HEK293 (cell line): ENCODE measurements around the gene MED23.

Experiments used
- EGR2 ChIP-seq: fragments of 450-650 bp; formaldehyde crosslinking; IDR thresholded peaks from 2 replicates; pipeline ENCODE4 v1.5.1; 2016; ENCODE audit warnings: low read depth, missing biosample characterization, missing genetic modification characterization
- SALL2 ChIP-seq: fragments of 450-650 bp; formaldehyde crosslinking; IDR thresholded peaks from 2 replicates; pipeline ENCODE4 v1.5.0; 2017; ENCODE audit warnings: missing biosample characterization, mild to moderate bottlenecking, missing genetic modification characterization, borderline replicate concordance
- SCRT1 ChIP-seq: fragments of 450-650 bp; formaldehyde crosslinking; IDR thresholded peaks from 2 replicates; pipeline ENCODE4 v1.5.1; 2016; ENCODE audit warnings: missing biosample characterization, missing genetic modification characterization, borderline replicate concordance
- ZBTB17 ChIP-seq: fragments of 450-650 bp; formaldehyde crosslinking; IDR thresholded peaks from 2 replicates; pipeline ENCODE4 v1.5.1; 2016; ENCODE audit warnings: missing biosample characterization, missing genetic modification characterization
- ZIC2 ChIP-seq: fragments of 450-650 bp; formaldehyde crosslinking; IDR thresholded peaks from 2 replicates; pipeline ENCODE4 v1.5.1; 2016; ENCODE audit warnings: missing biosample characterization, missing genetic modification characterization
- ZNF112 ChIP-seq: fragments of 450-650 bp; formaldehyde crosslinking; IDR thresholded peaks from 2 replicates; pipeline ENCODE4 v1.5.0; 2017; ENCODE audit warnings: missing biosample characterization, missing genetic modification characterization
- ZNF140 ChIP-seq: fragments of 450-650 bp; formaldehyde crosslinking; IDR thresholded peaks from 2 replicates; pipeline ENCODE4 v1.5.1; 2016; ENCODE audit warnings: missing biosample characterization, missing genetic modification characterization
- ZNF19 ChIP-seq: fragments of 450-650 bp; formaldehyde crosslinking; IDR thresholded peaks from 2 replicates; pipeline ENCODE4; 2016; ENCODE audit warnings: missing biosample characterization, missing genetic modification characterization, low read depth
- ZNF24 ChIP-seq: fragments of 450-650 bp; formaldehyde crosslinking; IDR thresholded peaks from 2 replicates; pipeline ENCODE4 v1.5.1; 2016; ENCODE audit warnings: missing biosample characterization, missing genetic modification characterization
- ZNF354C ChIP-seq: fragments of 450-650 bp; formaldehyde crosslinking; IDR thresholded peaks from 2 replicates; pipeline ENCODE4 v1.5.1; 2016; ENCODE audit warnings: missing biosample characterization, missing genetic modification characterization, low read depth, borderline replicate concordance
- ZNF521 ChIP-seq: fragments of 450-650 bp; formaldehyde crosslinking; IDR thresholded peaks from 2 replicates; pipeline ENCODE4 v1.5.1; 2017; ENCODE audit warnings: missing biosample characterization, mild to moderate bottlenecking, missing genetic modification characterization
- ZNF560 ChIP-seq: fragments of 450-650 bp; formaldehyde crosslinking; IDR thresholded peaks from 2 replicates; pipeline ENCODE4 v1.5.1; 2017; ENCODE audit warnings: missing biosample characterization, missing genetic modification characterization, borderline replicate concordance
- ZNF600 ChIP-seq: fragments of 450-650 bp; formaldehyde crosslinking; IDR thresholded peaks from 2 replicates; pipeline ENCODE4 v1.5.1; 2016; ENCODE audit warnings: missing biosample characterization, missing genetic modification characterization
- ZNF626 ChIP-seq: fragments of 450-650 bp; sonication (Bioruptor Pico); formaldehyde crosslinking; IDR thresholded peaks from 2 replicates; pipeline ENCODE4 v1.5.1; 2018; ENCODE audit warnings: missing biosample characterization, missing genetic modification characterization, inconsistent platforms
- ZNF785 ChIP-seq: fragments of 450-650 bp; formaldehyde crosslinking; IDR thresholded peaks from 2 replicates; pipeline ENCODE4 v1.5.1; 2016; ENCODE audit warnings: missing biosample characterization, missing genetic modification characterization
- ZSCAN30 ChIP-seq: fragments of 450-650 bp; IDR thresholded peaks from 2 replicates; pipeline ENCODE4 v1.5.1; 2018; ENCODE audit warnings: missing biosample characterization, mild to moderate bottlenecking, missing genetic modification characterization, moderate library complexity
- TF ChIP-seq, protein P1 (sequence below): fragments of 450-650 bp; formaldehyde crosslinking; IDR thresholded peaks from 2 replicates; pipeline ENCODE4 v1.5.1; 2016; ENCODE audit warnings: missing biosample characterization, missing genetic modification characterization
- TF ChIP-seq, protein P2 (sequence below): IDR thresholded peaks from 2 replicates; pipeline ENCODE4 v1.6.1; 2011; ENCODE audit warnings: mild to moderate bottlenecking, low read depth, low read length, borderline replicate concordance
- TF ChIP-seq, protein P3 (sequence below): fragments of 450-650 bp; formaldehyde crosslinking; IDR thresholded peaks from 2 replicates; pipeline ENCODE4 v1.5.1; 2017; ENCODE audit warnings: missing biosample characterization, missing genetic modification characterization
- TF ChIP-seq, protein P4 (sequence below): sonication (generic); formaldehyde crosslinking; IDR thresholded peaks from 2 replicates; pipeline ENCODE4 v1.8.1; 2022; ENCODE audit warnings: mild to moderate bottlenecking, moderate library complexity, missing genetic modification reagents
- TF ChIP-seq, protein P5 (sequence below): fragments of 450-650 bp; formaldehyde crosslinking; conservative IDR thresholded peaks from 2 replicates; pipeline ENCODE4 v1.5.1; 2016; ENCODE audit warnings: low read depth, missing biosample characterization, missing genetic modification characterization
- TF ChIP-seq, protein P6 (sequence below): fragments of 450-650 bp; formaldehyde crosslinking; conservative IDR thresholded peaks from 2 replicates; pipeline ENCODE4 v1.5.1; 2016; ENCODE audit warnings: low read depth, missing biosample characterization, missing genetic modification characterization

Gene MED23

DNA sequence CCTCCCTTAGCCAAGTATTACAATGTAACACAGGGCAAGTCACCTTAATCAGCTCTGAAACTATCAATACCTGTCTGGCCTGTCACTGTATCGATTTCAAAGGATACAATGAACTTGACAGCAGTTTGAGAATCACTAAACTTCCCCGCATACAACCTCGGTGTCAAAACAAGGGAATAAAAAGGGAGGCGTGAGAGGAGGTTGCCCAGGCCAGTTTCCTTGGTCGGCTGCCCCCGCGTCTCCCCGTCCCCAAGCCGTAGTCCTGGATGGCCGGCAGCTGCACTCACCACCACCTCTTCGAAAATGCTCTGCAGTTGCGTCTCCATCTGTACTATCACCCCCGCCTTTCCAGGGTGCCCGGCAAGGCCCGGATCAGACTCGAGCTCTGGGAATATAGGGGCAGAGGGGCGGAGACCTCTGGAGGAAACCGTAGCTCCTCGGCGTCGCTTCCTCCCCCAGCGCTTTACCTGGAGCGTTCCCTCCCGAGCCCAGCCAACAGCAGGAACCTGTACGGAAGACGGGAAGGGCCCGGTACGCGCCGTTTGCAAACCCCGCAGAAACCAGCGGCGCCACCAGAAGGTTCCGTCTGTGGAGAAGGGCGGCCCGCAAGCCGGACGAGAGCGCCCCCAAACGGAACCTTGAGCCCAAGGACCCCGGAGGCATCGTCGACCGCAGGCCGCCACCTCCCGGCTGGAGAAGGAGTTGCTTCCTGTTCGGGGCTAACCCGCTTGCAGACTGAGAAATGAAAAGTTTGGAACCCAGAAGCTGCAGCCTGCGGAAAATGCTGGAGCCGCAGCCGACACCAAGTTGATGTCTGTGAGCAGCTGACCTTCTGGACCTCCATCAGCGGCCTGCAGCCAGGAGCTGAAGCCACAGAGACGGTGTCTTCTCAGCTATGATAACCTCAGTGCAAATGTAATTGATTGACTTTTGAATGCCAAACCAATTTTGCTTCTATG, at the start of gene MED23 (continued):
- TF ChIP-seq, protein P1, sequence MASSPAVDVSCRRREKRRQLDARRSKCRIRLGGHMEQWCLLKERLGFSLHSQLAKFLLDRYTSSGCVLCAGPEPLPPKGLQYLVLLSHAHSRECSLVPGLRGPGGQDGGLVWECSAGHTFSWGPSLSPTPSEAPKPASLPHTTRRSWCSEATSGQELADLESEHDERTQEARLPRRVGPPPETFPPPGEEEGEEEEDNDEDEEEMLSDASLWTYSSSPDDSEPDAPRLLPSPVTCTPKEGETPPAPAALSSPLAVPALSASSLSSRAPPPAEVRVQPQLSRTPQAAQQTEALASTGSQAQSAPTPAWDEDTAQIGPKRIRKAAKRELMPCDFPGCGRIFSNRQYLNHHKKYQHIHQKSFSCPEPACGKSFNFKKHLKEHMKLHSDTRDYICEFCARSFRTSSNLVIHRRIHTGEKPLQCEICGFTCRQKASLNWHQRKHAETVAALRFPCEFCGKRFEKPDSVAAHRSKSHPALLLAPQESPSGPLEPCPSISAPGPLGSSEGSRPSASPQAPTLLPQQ (tag by site-specific recombination), result peak; percentile 96
- TF ChIP-seq ZNF521 (tag by site-specific recombination) (no peak), SCRT1 (tag by site-specific recombination) (peak; percentile 67), ZNF112 (tag by site-specific recombination) (no peak), ZIC2 (tag by site-specific recombination) (peak; percentile 42; the same call in 1 of the 2 replicates), ZNF626 (tag by site-specific recombination) (peak; percentile 91; the same call in 1 of the 2 replicates), ZNF140 (no peak), ZBTB17 (peak; percentile 94), ZNF600 (tag by site-specific recombination) (peak; percentile 96), ZNF560 (tag by site-specific recombination) (no peak), ZNF785 (tag by site-specific recombination) (peak; percentile 94), ZSCAN30 (tag by site-specific recombination) (peak; percentile 99), EGR2 (tag by site-specific recombination) (peak; percentile 46; the same call in 1 of the 2 replicates), ZNF24 (tag by site-specific recombination) (peak; percentile 98), SALL2 (tag by site-specific recombination) (peak; percentile 87; the same call in 1 of the 2 replicates), ZNF354C (tag by site-specific recombination) (no peak), ZNF19 (tag by site-specific recombination) (0 out of 2 replicates have a peak, but pooled peaks have one; percentile 29)
- TF ChIP-seq, protein P2, sequence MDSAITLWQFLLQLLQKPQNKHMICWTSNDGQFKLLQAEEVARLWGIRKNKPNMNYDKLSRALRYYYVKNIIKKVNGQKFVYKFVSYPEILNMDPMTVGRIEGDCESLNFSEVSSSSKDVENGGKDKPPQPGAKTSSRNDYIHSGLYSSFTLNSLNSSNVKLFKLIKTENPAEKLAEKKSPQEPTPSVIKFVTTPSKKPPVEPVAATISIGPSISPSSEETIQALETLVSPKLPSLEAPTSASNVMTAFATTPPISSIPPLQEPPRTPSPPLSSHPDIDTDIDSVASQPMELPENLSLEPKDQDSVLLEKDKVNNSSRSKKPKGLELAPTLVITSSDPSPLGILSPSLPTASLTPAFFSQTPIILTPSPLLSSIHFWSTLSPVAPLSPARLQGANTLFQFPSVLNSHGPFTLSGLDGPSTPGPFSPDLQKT, result no peak
- TF ChIP-seq, protein P3, sequence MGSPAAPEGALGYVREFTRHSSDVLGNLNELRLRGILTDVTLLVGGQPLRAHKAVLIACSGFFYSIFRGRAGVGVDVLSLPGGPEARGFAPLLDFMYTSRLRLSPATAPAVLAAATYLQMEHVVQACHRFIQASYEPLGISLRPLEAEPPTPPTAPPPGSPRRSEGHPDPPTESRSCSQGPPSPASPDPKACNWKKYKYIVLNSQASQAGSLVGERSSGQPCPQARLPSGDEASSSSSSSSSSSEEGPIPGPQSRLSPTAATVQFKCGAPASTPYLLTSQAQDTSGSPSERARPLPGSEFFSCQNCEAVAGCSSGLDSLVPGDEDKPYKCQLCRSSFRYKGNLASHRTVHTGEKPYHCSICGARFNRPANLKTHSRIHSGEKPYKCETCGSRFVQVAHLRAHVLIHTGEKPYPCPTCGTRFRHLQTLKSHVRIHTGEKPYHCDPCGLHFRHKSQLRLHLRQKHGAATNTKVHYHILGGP (tag by site-specific recombination), result no peak
- TF ChIP-seq, protein P4, sequence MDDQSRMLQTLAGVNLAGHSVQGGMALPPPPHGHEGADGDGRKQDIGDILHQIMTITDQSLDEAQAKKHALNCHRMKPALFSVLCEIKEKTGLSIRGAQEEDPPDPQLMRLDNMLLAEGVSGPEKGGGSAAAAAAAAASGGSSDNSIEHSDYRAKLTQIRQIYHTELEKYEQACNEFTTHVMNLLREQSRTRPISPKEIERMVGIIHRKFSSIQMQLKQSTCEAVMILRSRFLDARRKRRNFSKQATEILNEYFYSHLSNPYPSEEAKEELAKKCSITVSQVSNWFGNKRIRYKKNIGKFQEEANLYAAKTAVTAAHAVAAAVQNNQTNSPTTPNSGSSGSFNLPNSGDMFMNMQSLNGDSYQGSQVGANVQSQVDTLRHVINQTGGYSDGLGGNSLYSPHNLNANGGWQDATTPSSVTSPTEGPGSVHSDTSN, result peak; percentile 51; the same call in 1 of the 2 replicates
- TF ChIP-seq, protein P5, sequence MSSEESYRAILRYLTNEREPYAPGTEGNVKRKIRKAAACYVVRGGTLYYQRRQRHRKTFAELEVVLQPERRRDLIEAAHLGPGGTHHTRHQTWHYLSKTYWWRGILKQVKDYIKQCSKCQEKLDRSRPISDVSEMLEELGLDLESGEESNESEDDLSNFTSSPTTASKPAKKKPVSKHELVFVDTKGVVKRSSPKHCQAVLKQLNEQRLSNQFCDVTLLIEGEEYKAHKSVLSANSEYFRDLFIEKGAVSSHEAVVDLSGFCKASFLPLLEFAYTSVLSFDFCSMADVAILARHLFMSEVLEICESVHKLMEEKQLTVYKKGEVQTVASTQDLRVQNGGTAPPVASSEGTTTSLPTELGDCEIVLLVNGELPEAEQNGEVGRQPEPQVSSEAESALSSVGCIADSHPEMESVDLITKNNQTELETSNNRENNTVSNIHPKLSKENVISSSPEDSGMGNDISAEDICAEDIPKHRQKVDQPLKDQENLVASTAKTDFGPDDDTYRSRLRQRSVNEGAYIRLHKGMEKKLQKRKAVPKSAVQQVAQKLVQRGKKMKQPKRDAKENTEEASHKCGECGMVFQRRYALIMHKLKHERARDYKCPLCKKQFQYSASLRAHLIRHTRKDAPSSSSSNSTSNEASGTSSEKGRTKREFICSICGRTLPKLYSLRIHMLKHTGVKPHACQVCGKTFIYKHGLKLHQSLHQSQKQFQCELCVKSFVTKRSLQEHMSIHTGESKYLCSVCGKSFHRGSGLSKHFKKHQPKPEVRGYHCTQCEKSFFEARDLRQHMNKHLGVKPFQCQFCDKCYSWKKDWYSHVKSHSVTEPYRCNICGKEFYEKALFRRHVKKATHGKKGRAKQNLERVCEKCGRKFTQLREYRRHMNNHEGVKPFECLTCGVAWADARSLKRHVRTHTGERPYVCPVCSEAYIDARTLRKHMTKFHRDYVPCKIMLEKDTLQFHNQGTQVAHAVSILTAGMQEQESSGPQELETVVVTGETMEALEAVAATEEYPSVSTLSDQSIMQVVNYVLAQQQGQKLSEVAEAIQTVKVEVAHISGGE, result peak; percentile 100
- TF ChIP-seq, protein P6, sequence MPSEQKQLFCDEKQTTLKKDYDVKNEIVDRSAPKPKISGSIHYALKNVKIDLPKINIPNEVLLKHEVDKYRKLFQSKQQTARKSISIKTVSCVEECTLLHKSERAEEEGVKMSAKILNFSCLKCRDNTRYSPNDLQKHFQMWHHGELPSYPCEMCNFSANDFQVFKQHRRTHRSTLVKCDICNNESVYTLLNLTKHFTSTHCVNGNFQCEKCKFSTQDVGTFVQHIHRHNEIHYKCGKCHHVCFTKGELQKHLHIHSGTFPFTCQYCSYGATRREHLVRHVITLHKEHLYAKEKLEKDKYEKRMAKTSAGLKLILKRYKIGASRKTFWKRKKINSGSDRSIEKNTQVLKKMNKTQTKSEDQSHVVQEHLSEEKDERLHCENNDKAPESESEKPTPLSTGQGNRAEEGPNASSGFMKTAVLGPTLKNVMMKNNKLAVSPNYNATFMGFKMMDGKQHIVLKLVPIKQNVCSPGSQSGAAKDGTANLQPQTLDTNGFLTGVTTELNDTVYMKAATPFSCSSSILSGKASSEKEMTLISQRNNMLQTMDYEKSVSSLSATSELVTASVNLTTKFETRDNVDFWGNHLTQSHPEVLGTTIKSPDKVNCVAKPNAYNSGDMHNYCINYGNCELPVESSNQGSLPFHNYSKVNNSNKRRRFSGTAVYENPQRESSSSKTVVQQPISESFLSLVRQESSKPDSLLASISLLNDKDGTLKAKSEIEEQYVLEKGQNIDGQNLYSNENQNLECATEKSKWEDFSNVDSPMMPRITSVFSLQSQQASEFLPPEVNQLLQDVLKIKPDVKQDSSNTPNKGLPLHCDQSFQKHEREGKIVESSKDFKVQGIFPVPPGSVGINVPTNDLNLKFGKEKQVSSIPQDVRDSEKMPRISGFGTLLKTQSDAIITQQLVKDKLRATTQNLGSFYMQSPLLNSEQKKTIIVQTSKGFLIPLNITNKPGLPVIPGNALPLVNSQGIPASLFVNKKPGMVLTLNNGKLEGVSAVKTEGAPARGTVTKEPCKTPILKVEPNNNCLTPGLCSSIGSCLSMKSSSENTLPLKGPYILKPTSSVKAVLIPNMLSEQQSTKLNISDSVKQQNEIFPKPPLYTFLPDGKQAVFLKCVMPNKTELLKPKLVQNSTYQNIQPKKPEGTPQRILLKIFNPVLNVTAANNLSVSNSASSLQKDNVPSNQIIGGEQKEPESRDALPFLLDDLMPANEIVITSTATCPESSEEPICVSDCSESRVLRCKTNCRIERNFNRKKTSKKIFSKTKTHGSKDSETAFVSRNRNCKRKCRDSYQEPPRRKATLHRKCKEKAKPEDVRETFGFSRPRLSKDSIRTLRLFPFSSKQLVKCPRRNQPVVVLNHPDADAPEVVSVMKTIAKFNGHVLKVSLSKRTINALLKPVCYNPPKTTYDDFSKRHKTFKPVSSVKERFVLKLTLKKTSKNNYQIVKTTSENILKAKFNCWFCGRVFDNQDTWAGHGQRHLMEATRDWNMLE (tag by site-specific recombination), result peak; percentile 95
